Prostate gland (tissue), 2 donors: ENCODE measurements around the gene PRRG4.

ENCODE experiments used
- CTCF ChIP-seq, 4 experiments: fragments of 200-600 bp in 2 of 4; fragments of 450-650 bp in 2 of 4; sonication (generic) in 2 of 4; IDR thresholded peaks; 1 replicate in 3 of 4; 2 replicates in 1 of 4; pipeline ENCODE4 v1.5.1; 2016 to 2019; ENCODE audit warnings: antibody characterized with exemption in 4 of 4, mild to moderate bottlenecking in 2 of 4, moderate library complexity in 2 of 4
- POLR2A ChIP-seq: fragments of 450-650 bp; IDR thresholded peaks from one replicate; pipeline ENCODE4 v1.6.1; 2016; ENCODE audit warnings: antibody characterized with exemption, mild to moderate bottlenecking
- POLR2AphosphoS5 ChIP-seq: sonication (generic); formaldehyde crosslinking; IDR thresholded peaks from one replicate; pipeline ENCODE4 v1.6.1; 2017; ENCODE audit warnings: antibody characterized with exemption

GRCh38 chr11:32840587-32840986 is 10.9 kb downstream of the PRRG4 start:
- no peak for TF ChIP-seq POLR2A
- TF ChIP-seq CTCF (IDR thresholded peaks at IDR 0.05) = no peak
- TF ChIP-seq POLR2AphosphoS5 = no peak
